ENCODE data around the gene AKT2.

Gene AKT2

DNA sequence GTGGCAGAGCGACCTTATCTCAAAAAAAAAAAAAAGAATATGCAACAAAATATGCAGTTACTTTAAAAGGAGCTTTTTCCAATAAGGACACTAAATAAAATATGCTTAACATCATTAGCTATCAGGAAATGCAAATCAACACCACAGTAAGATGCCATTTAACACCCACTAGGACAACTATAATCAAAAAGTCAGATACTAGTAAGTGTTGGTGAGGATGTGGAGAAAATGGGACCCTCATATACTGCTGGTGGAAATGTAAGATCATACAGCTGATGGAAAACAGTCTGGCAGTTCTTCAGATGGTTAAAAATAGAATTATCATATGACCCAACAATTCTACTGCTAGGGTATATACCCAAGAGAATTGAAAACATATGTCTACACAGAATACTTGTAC is 24.5 kb upstream of the AKT2 start:
- TF ChIP-seq, protein P1, sequence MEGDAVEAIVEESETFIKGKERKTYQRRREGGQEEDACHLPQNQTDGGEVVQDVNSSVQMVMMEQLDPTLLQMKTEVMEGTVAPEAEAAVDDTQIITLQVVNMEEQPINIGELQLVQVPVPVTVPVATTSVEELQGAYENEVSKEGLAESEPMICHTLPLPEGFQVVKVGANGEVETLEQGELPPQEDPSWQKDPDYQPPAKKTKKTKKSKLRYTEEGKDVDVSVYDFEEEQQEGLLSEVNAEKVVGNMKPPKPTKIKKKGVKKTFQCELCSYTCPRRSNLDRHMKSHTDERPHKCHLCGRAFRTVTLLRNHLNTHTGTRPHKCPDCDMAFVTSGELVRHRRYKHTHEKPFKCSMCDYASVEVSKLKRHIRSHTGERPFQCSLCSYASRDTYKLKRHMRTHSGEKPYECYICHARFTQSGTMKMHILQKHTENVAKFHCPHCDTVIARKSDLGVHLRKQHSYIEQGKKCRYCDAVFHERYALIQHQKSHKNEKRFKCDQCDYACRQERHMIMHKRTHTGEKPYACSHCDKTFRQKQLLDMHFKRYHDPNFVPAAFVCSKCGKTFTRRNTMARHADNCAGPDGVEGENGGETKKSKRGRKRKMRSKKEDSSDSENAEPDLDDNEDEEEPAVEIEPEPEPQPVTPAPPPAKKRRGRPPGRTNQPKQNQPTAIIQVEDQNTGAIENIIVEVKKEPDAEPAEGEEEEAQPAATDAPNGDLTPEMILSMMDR (IDR thresholded peaks at IDR 0.05; ENCODE audit: insufficient read depth, low read length, poor library complexity, severe bottlenecking), result no peak
- H3K4me3 ChIP-seq (replicated peaks; ENCODE audit: low read depth, low read length), result no peak overlapping the region
- H3K36me3 ChIP-seq (ENCODE audit: control insufficient read depth, insufficient read depth, low read length), result no peaks in the 10 kb centered on the region; the same call in 1 of the 2 replicates
- H3K27me3 ChIP-seq (replicated peaks; ENCODE audit: control insufficient read depth, insufficient read depth, low read length), result no peaks in the 10 kb centered on the region
- DNase-seq (ENCODE audit: extremely low read depth, insufficient read length), result no peak

DNA sequence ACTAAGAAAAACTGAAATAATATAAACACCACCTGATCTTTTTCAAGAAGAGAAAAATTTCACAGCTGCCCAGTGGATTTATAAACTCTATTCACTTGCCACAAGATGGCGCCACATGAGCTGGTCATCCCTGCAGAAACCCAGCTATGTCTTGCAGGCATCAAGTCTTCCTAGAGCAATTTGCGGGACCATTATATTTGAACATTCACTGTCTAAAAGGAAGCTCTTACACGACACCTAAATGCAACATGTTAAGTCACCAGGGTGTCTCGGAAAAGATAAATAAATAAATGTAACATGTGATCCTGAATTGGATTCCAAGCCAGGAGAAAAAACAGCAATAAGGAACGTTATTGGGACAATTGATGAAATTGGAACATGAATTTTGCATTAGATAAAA is 20.3 kb upstream of the AKT2 start:
- no peaks in the 10 kb centered on the region for H3K36me3 ChIP-seq (ENCODE audit: control insufficient read depth, insufficient read depth, low read length)
- H3K4me3 ChIP-seq (replicated peaks; ENCODE audit: low read depth, low read length), result no peak overlapping the region
- DNase-seq (ENCODE audit: extremely low read depth, insufficient read length), result no peak
- no peaks in the 10 kb centered on the region for H3K27me3 ChIP-seq (replicated peaks; ENCODE audit: control insufficient read depth, insufficient read depth, low read length)
- TF ChIP-seq, protein P1 (IDR thresholded peaks at IDR 0.05; ENCODE audit: insufficient read depth, low read length, poor library complexity, severe bottlenecking), result peak; percentile 66

- TF ChIP-seq, protein P1 (IDR thresholded peaks at IDR 0.05; ENCODE audit: insufficient read depth, low read length, poor library complexity, severe bottlenecking), result no peak
- H3K36me3 ChIP-seq (ENCODE audit: control insufficient read depth, insufficient read depth, low read length), result no peaks in the 10 kb centered on the region
- no peak for DNase-seq (ENCODE audit: extremely low read depth, insufficient read length)
Observed at GRCh38 chr19:40304306-40304705, 19.2 kb upstream of the AKT2 start.

GRCh38 chr19:40303765-40304164 is 18.6 kb upstream of the AKT2 start:
- Histone ChIP-seq H3K27me3 (replicated peaks; ENCODE audit: control insufficient read depth, insufficient read depth, low read length) (no peaks in the 10 kb centered on the region), H3K4me3 (replicated peaks; ENCODE audit: low read depth, low read length) (no peak overlapping the region), H3K36me3 (ENCODE audit: control insufficient read depth, insufficient read depth, low read length) (no peaks in the 10 kb centered on the region)
- TF ChIP-seq, protein P1 (IDR thresholded peaks at IDR 0.05; ENCODE audit: insufficient read depth, low read length, poor library complexity, severe bottlenecking), result no peak
- DNase-seq (ENCODE audit: extremely low read depth, insufficient read length), result no peak

More at GRCh38 chr19:40304306-40304705, 19.2 kb upstream of the AKT2 start:
- H3K4me3 ChIP-seq (replicated peaks; ENCODE audit: low read depth, low read length), result no peak overlapping the region
- H3K27me3 ChIP-seq (replicated peaks; ENCODE audit: control insufficient read depth, insufficient read depth, low read length), result no peaks in the 10 kb centered on the region

- DNase-seq (ENCODE audit: extremely low read depth, insufficient read length), result no peak
- TF ChIP-seq, protein P1 (IDR thresholded peaks at IDR 0.05; ENCODE audit: insufficient read depth, low read length, poor library complexity, severe bottlenecking), result no peak
- no peak overlapping the region for H3K4me3 ChIP-seq (replicated peaks; ENCODE audit: low read depth, low read length)
Observed at GRCh38 chr19:40302224-40303011, 17.3 kb upstream of the AKT2 start.

More at GRCh38 chr19:40302224-40303011, 17.3 kb upstream of the AKT2 start:
- no peaks in the 10 kb centered on the region for H3K27me3 ChIP-seq (replicated peaks; ENCODE audit: control insufficient read depth, insufficient read depth, low read length)
- no peaks in the 10 kb centered on the region for H3K36me3 ChIP-seq (ENCODE audit: control insufficient read depth, insufficient read depth, low read length)

Measured in GM06990 (cell line).